Hepatocyte (in vitro differentiated cells): Measurements from ENCODE around the gene UBE2N. TPM values are rescaled to one million over a fixed set of nuclear protein-coding genes. Genes with fewer than 3 reads are reported as not detected.

Experiments used
- DNase-seq: peaks from one replicate; pipeline ENCODE4 v3.0.0-alpha.2; 2016; ENCODE audit warnings: low spot score
- H2AFZ ChIP-seq: fragments of 200-600 bp; sonication (generic); 2 replicates; pipeline ENCODE4 v1.6.0; 2016; ENCODE audit warnings: antibody characterized with exemption, mild to moderate bottlenecking
- H3K27ac ChIP-seq: fragments of 200-600 bp; sonication (generic); 2 replicates; pipeline ENCODE4 v1.5.1; 2016; ENCODE audit warnings: mild to moderate bottlenecking
- H3K27me3 ChIP-seq: fragments of 200-600 bp; sonication (generic); 2 replicates; pipeline ENCODE4 v1.6.1; 2016
- H3K36me3 ChIP-seq: fragments of 200-600 bp; sonication (generic); replicated peaks from 2 replicates; pipeline ENCODE4 v1.5.1; 2016; ENCODE audit warnings: low read depth; ENCODE audit not compliant: insufficient read depth
- H3K4me1 ChIP-seq: fragments of 200-600 bp; sonication (generic); 2 replicates; pipeline ENCODE4 v1.5.1; 2016; ENCODE audit warnings: mild to moderate bottlenecking, moderate library complexity; ENCODE audit not compliant: insufficient read depth
- H3K4me2 ChIP-seq: fragments of 200-600 bp; sonication (generic); 2 replicates; pipeline ENCODE4 v1.6.0; 2016
- H3K4me3 ChIP-seq: fragments of 200-600 bp; sonication (generic); 2 replicates; pipeline ENCODE4 v1.5.1; 2016; ENCODE audit warnings: mild to moderate bottlenecking
- H3K79me2 ChIP-seq: fragments of 200-600 bp; sonication (generic); 2 replicates; pipeline ENCODE4 v1.6.0; 2017; ENCODE audit warnings: mild to moderate bottlenecking
- H3K9me2 ChIP-seq: fragments of 200-600 bp; sonication (generic); replicated peaks from 2 replicates; pipeline ENCODE4 v1.6.0; 2017; ENCODE audit warnings: mild to moderate bottlenecking; ENCODE audit not compliant: insufficient read depth
- H3K9me3 ChIP-seq: fragments of 200-600 bp; sonication (generic); 2 replicates; pipeline ENCODE4 v1.5.1; 2016; ENCODE audit warnings: low read depth, mild to moderate bottlenecking
- H4K20me1 ChIP-seq: fragments of 200-600 bp; sonication (generic); 2 replicates; pipeline ENCODE4 v1.6.0; 2016; ENCODE audit warnings: mild to moderate bottlenecking; ENCODE audit not compliant: insufficient read depth, poor library complexity, severe bottlenecking
- CTCF ChIP-seq: fragments of 200-600 bp; sonication (generic); IDR thresholded peaks from 2 replicates; pipeline ENCODE4 v1.5.1; 2016; ENCODE audit warnings: antibody characterized with exemption, mild to moderate bottlenecking; ENCODE audit not compliant: poor library complexity
- EZH2 ChIP-seq: fragments of 200-600 bp; sonication (generic); IDR thresholded peaks from 2 replicates; pipeline ENCODE4 v1.6.1; 2016; ENCODE audit warnings: antibody characterized with exemption, mild to moderate bottlenecking, borderline replicate concordance
- EZH2phosphoT487 ChIP-seq: fragments of 200-600 bp; sonication (generic); IDR thresholded peaks from one replicate; pipeline ENCODE4 v1.6.1; 2018; ENCODE audit warnings: antibody characterized with exemption, mild to moderate bottlenecking, low read depth, moderate library complexity; ENCODE audit not compliant: unreplicated experiment, severe bottlenecking
- WGBS: methylation state at CpG from one replicate; pipeline ENCODE4 v1.1.6; 2016; ENCODE audit warnings: low lambda C conversion rate; ENCODE audit errors: missing lambda C conversion rate; 5-methylcytosine and 5-hydroxymethylcytosine counted together
- polyA plus RNA-seq: library from polyadenylated mRNA; unstranded; fragments of >200 nt; fragmentation: Nextera tagmentation; extraction: Ambion mirVana; gene quantifications from 2 replicates; pipeline ENCODE4 v1.2.1, GENCODE V29; 2016
- total RNA-seq: library from RNA; depleted of rRNA; stranded (reverse); fragments of >200 nt; gene quantifications from 2 replicates; pipeline ENCODE4 v1.2.3, GENCODE V29; 2014

UBE2N gene
- total RNA-seq: 50.9 and 59.1 TPM in 2 replicates
- 121 and 131 TPM in 2 replicates for polyA plus RNA-seq

- H3K27me3 ChIP-seq: no peaks in the 10 kb centered on the region
- H3K4me2 ChIP-seq: peak within 1 kb of the TSS; percentile 87
- 3% methylated on average over 68 of the region's 105 CpGs for WGBS
- peaks cover 19% of the 10 kb centered on the region for H3K4me1 ChIP-seq
- DNase-seq: peak; percentile 98
- peak within 1 kb of the TSS; percentile 62 for H3K4me3 ChIP-seq
- H4K20me1 ChIP-seq: peaks cover 42% of the 10 kb centered on the region
- peak within 1 kb of the TSS; percentile 96 for H3K27ac ChIP-seq
- no peaks in the 10 kb centered on the region for H3K36me3 ChIP-seq
- peaks cover 48% of the 10 kb centered on the region for H3K79me2 ChIP-seq
- TF ChIP-seq EZH2phosphoT487 (no peak), CTCF (no peak)
- H2AFZ ChIP-seq: peak within 1 kb of the TSS; percentile 75
- no peaks in the 10 kb centered on the region for H3K9me3 ChIP-seq
- no peaks in the 10 kb centered on the region for H3K9me2 ChIP-seq
Measured at GRCh38 chr12:93441617-93442410, at the start of gene UBE2N. Gene UBE2N (minus strand): TSS chr12:93441947. CDS start chr12:93441884, 63 bp downstream.

- no peaks in the 10 kb centered on the region for H3K9me2 ChIP-seq
- H3K4me3 ChIP-seq: no peak overlapping the region
- DNase-seq: no peak
- H3K27ac ChIP-seq: no peak overlapping the region
- no peaks in the 10 kb centered on the region for H3K27me3 ChIP-seq
- 83% methylated on average over 8 of the region's 8 CpGs for WGBS
- H3K4me2 ChIP-seq: no peak overlapping the region
- H3K9me3 ChIP-seq: no peaks in the 10 kb centered on the region
- H3K36me3 ChIP-seq: no peaks in the 10 kb centered on the region
- TF ChIP-seq CTCF (no peak), EZH2phosphoT487 (no peak), EZH2 (no peak)
- H3K4me1 ChIP-seq: no peaks in the 10 kb centered on the region
- H3K79me2 ChIP-seq: peaks cover 4% of the 10 kb centered on the region
- no peak overlapping the region for H2AFZ ChIP-seq
- H4K20me1 ChIP-seq: no peaks in the 10 kb centered on the region
Measured at GRCh38 chr12:93484315-93484981, 42.7 kb upstream of the UBE2N start.

- no peaks in the 10 kb centered on the region for H3K9me2 ChIP-seq
- no peak overlapping the region for H3K4me3 ChIP-seq
- H2AFZ ChIP-seq: no peak overlapping the region
- no peaks in the 10 kb centered on the region for H3K4me1 ChIP-seq
- H3K36me3 ChIP-seq: no peaks in the 10 kb centered on the region
- no peaks in the 10 kb centered on the region for H3K27me3 ChIP-seq
- peaks cover 4% of the 10 kb centered on the region for H3K79me2 ChIP-seq
- DNase-seq: no peak
- no peaks in the 10 kb centered on the region for H3K9me3 ChIP-seq
- 95% methylated on average over 4 of the region's 4 CpGs for WGBS
- TF ChIP-seq EZH2phosphoT487: no peak
- TF ChIP-seq CTCF: no peak
- TF ChIP-seq EZH2: no peak
- H3K27ac ChIP-seq: no peak overlapping the region
- no peaks in the 10 kb centered on the region for H4K20me1 ChIP-seq
- no peak overlapping the region for H3K4me2 ChIP-seq
Measured at GRCh38 chr12:93483151-93483807, 41.5 kb upstream of the UBE2N start.
